ENCODE measurements around the gene CLDND1. TPM values are rescaled to one million over a fixed set of nuclear protein-coding genes. Genes with fewer than 3 reads are reported as not detected.
"Not testable (repeated sequence)": the region's sequence is repeated elsewhere in the genome, so short reads cannot be mapped to it uniquely, and the experiment has no call there.

The CLDND1 gene
- total RNA-seq (107 TPM), polyA plus RNA-seq (104 TPM)

GRCh38 chr3:98522544-98523281 is at the start of gene CLDND1:
Gene CLDND1 (minus strand): TSS chr3:98522902. CDS start chr3:98521424, 1,478 bp downstream.
- no peaks in the 10 kb centered on the region for H3K36me3 ChIP-seq (ENCODE audit: insufficient read depth)
- H3K4me3 ChIP-seq (ENCODE audit: low read depth, low read length), result peak within 1 kb of the TSS; percentile 75
- peak; percentile 91 for DNase-seq (ENCODE audit: extremely low spot score)
- under 1% methylated on average over 63 of the region's 63 CpGs for WGBS
- peak within 1 kb of the TSS; percentile 96 for H3K27ac ChIP-seq (ENCODE audit: low read depth)
- H3K4me1 ChIP-seq (ENCODE audit: insufficient read depth), result peaks cover 2% of the 10 kb centered on the region

DNA sequence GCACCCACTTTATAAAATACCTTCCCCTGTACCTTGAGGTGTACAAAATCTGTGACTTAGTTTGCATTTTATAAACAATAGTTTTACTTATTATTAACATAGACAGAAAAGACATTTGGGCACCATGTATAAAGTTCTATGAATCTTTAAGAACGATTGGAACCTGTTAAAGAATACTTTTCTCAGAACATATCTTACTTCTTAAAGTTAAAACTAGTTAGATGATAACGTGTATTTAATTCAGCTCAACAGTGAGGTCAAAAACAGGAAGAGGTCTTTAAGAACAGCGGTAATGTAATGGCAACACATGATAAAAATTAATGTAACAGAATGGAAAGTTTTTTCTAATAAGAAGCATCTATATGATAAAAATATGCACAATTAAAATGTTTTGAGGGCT is 45.7 kb upstream of the CLDND1 start:
- WGBS, result 81% methylated on average over 3 of the region's 3 CpGs
- Histone ChIP-seq H3K27ac (ENCODE audit: low read depth) (no peak overlapping the region), H3K36me3 (ENCODE audit: insufficient read depth) (no peaks in the 10 kb centered on the region), H3K4me1 (ENCODE audit: insufficient read depth) (no peaks in the 10 kb centered on the region), H3K4me3 (ENCODE audit: low read depth, low read length) (no peak overlapping the region)
- no peak for DNase-seq (ENCODE audit: extremely low spot score)

GRCh38 chr3:98567666-98568270 is 45.1 kb upstream of the CLDND1 start:
- Histone ChIP-seq H3K36me3 (ENCODE audit: insufficient read depth) (no peaks in the 10 kb centered on the region), H3K4me3 (ENCODE audit: low read depth, low read length) (no peak overlapping the region), H3K4me1 (ENCODE audit: insufficient read depth) (no peaks in the 10 kb centered on the region), H3K27ac (ENCODE audit: low read depth) (no peak overlapping the region)
- DNase-seq (ENCODE audit: extremely low spot score), result no peak
- WGBS, result 78% methylated on average over 2 of the region's 2 CpGs

GRCh38 chr3:98565843-98566242 is 43.1 kb upstream of the CLDND1 start:
- DNase-seq (ENCODE audit: extremely low spot score), result no peak
- H3K36me3 ChIP-seq (ENCODE audit: insufficient read depth), result no peaks in the 10 kb centered on the region
- H3K27ac ChIP-seq (ENCODE audit: low read depth), result no peak overlapping the region
- H3K4me3 ChIP-seq (ENCODE audit: low read depth, low read length), result no peak overlapping the region
- WGBS, result 57% methylated on average over 6 of the region's 6 CpGs
- no peaks in the 10 kb centered on the region for H3K4me1 ChIP-seq (ENCODE audit: insufficient read depth)

GRCh38 chr3:98565237-98565643 is 42.5 kb upstream of the CLDND1 start:
- 14% methylated on average over 3 of the region's 3 CpGs for WGBS

DNA sequence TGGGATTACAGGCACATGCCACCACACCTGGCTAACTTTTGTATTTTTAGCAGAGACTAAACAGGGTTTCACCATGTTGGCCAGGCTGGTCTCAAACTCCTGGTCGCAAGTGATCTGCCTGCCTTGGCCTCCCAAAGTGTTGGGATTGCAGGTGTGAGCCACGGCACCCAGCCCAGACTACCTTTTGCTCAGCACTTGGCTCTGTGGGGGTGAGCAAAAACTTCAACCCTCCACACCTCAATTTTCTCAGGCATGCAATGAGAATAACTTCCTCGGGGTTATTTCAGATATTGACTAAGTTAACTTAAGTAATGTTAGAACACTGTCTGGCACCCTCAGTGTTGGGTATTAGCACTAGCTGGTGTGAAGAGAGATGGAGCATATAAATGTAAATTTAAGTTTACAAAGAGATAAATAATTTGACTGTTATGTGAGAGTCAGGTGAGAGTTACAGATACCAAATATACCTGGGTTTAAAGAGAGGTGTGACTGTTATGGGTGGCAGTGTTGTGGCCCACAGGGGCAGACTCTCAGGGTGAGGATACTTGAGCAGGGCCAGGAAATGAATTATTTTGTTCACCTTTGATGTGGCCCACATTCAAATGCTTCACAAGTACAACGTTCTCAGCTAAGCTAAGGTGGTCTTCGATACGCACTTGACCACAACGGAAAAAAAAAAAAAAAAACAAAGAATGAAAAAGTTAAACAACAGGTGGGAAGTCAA is 41.7 kb upstream of the CLDND1 start:
- 62% methylated on average over 7 of the region's 7 CpGs for WGBS
- Histone ChIP-seq H3K27ac (ENCODE audit: low read depth) (peak overlapping the region; percentile 2), H3K4me3 (ENCODE audit: low read depth, low read length) (no peak overlapping the region), H3K36me3 (ENCODE audit: insufficient read depth) (no peaks in the 10 kb centered on the region), H3K4me1 (ENCODE audit: insufficient read depth) (no peaks in the 10 kb centered on the region)
- no peak for DNase-seq (ENCODE audit: extremely low spot score)

More at GRCh38 chr3:98565237-98565643, 42.5 kb upstream of the CLDND1 start:
- no peak overlapping the region for H3K4me3 ChIP-seq (ENCODE audit: low read depth, low read length)
- no peaks in the 10 kb centered on the region for H3K4me1 ChIP-seq (ENCODE audit: insufficient read depth)
- DNase-seq (ENCODE audit: extremely low spot score), result no peak
- H3K36me3 ChIP-seq (ENCODE audit: insufficient read depth), result no peaks in the 10 kb centered on the region
- no peak overlapping the region for H3K27ac ChIP-seq (ENCODE audit: low read depth)

GRCh38 chr3:98563661-98564281 is 41.1 kb upstream of the CLDND1 start:
- H3K4me3 ChIP-seq (ENCODE audit: low read depth, low read length), result no peak overlapping the region
- no peak overlapping the region for H3K27ac ChIP-seq (ENCODE audit: low read depth)
- WGBS, result 78% methylated on average over 4 of the region's 4 CpGs
- no peaks in the 10 kb centered on the region for H3K36me3 ChIP-seq (ENCODE audit: insufficient read depth)
- H3K4me1 ChIP-seq (ENCODE audit: insufficient read depth), result no peaks in the 10 kb centered on the region
- no peak for DNase-seq (ENCODE audit: extremely low spot score)

DNA sequence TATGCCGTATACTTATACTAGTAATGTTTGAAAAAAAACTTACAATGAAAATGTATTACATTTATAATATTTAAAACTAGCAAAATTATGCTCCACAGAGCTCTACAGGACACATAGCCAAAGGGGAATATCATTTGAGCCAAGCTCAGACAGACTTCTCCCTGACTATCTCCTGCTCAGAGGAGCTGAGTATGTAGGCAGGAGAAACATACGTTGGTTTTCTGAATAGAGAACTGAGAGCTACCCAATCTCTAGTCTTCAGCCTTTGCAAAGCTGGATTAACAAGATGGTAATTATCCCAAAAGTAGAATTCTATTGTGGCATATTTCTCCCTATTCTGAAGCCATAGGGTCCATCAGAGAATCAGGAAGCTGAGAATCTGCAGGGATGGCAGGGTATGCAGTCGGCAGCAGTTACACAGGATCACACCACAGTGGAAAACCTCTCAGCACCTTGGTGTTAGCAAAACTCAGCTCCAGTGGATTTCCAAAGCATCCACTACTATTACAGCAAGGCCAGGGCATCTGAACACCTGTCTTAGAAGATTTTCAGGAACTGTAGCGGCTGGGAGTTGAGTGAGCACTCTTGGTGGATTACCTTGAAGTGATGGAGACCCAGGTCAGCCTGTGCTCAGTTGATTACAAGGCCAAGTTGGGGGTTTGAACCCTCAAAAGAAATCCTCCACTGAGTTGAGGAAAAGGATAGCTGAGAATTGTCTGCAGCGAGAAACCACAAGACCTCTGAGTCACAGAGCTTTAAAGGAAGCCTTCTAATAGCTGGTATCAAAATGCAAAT is 39.2 kb upstream of the CLDND1 start:
- WGBS, result 84% methylated on average over 5 of the region's 5 CpGs
- Histone ChIP-seq H3K36me3 (ENCODE audit: insufficient read depth) (no peaks in the 10 kb centered on the region), H3K4me3 (ENCODE audit: low read depth, low read length) (no peak overlapping the region), H3K27ac (ENCODE audit: low read depth) (no peak overlapping the region), H3K4me1 (ENCODE audit: insufficient read depth) (no peaks in the 10 kb centered on the region)
- no peak for DNase-seq (ENCODE audit: extremely low spot score)

GRCh38 chr3:98560911-98561310 is 38.2 kb upstream of the CLDND1 start:
- DNase-seq (ENCODE audit: extremely low spot score), result no peak
- no peak overlapping the region for H3K4me3 ChIP-seq (ENCODE audit: low read depth, low read length)
- 84% methylated on average over 2 of the region's 2 CpGs for WGBS

GRCh38 chr3:98559769-98560168 is 37.1 kb upstream of the CLDND1 start:
- not testable (repeated sequence) for DNase-seq (ENCODE audit: extremely low spot score); H3K36me3 ChIP-seq (ENCODE audit: insufficient read depth); H3K27ac ChIP-seq (ENCODE audit: low read depth); H3K4me1 ChIP-seq (ENCODE audit: insufficient read depth); H3K4me3 ChIP-seq (ENCODE audit: low read depth, low read length)
- WGBS, result 99% methylated on average over 2 of the region's 2 CpGs

More at GRCh38 chr3:98560911-98561310, 38.2 kb upstream of the CLDND1 start:
- no peaks in the 10 kb centered on the region for H3K36me3 ChIP-seq (ENCODE audit: insufficient read depth)
- no peak overlapping the region for H3K27ac ChIP-seq (ENCODE audit: low read depth)
- H3K4me1 ChIP-seq (ENCODE audit: insufficient read depth), result no peaks in the 10 kb centered on the region

DNA sequence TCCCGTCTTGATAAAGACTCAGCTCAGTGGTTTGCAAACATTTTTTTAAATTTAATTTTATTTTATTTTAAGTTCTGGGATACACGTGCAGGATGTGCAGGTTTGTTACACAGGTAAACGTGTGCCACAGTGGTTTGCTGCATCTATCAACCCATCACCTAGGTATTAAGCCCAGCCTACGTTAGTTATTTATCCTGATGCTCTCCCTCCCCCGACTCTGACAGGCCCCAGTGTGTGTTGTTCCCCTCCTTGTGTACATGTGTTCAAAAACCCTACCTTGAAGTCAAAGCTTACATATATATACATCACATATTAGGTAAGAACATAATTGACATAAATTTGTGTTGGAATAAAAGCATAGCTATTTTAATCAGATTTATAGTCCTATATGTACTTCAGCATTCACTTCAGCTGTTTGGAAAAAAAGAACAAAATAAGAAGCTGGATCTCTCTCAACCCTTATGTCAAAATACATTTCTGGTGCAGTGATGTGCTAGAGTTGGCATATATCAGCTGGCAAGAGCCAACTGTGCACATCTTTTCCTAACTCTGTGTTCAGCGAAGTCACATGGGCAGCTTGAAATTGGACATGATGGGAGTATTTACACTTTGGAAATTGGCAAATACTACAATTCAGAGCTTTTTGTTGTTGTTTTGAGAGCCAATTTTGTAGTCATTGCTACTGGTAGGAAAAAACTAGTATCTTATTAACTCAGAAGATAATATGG is 35.6 kb upstream of the CLDND1 start:
- 77% methylated on average over 6 of the region's 6 CpGs for whole genome bisulfite sequencing
- H3K27ac ChIP-seq (ENCODE audit: low read depth), result no peak overlapping the region
- H3K4me3 ChIP-seq (ENCODE audit: low read depth, low read length), result no peak overlapping the region
- DNase-seq (ENCODE audit: extremely low spot score), result no peak
- no peaks in the 10 kb centered on the region for H3K4me1 ChIP-seq (ENCODE audit: insufficient read depth)
- H3K36me3 ChIP-seq (ENCODE audit: insufficient read depth), result no peaks in the 10 kb centered on the region

- DNase-seq (ENCODE audit: extremely low spot score), result no peak
These were observed 34.8 kb upstream of the CLDND1 start for GRCh38 chr3:98557324-98558010.

More at GRCh38 chr3:98557324-98558010, 34.8 kb upstream of the CLDND1 start:
- H3K4me1 ChIP-seq (ENCODE audit: insufficient read depth), result no peaks in the 10 kb centered on the region
- no peak overlapping the region for H3K4me3 ChIP-seq (ENCODE audit: low read depth, low read length)
- H3K27ac ChIP-seq (ENCODE audit: low read depth), result no peak overlapping the region
- no peaks in the 10 kb centered on the region for H3K36me3 ChIP-seq (ENCODE audit: insufficient read depth)
- WGBS, result 56% methylated on average over 4 of the region's 4 CpGs

Data from urinary bladder (tissue), 4 donors.